PC-3 (cell line): Measurements from ENCODE around the gene CLIC1.

Source experiments
- CTCF ChIP-seq: fragments of 300-600 bp; sonication (generic); conservative IDR thresholded peaks from 2 replicates; pipeline ENCODE4 v1.5.1; 2017; ENCODE audit warnings: antibody characterized with exemption, low read depth, mild to moderate bottlenecking, low read length
- EZH2 ChIP-seq: fragments of 300-600 bp; sonication (generic); IDR thresholded peaks from one replicate; pipeline ENCODE4 v1.6.1; 2017; ENCODE audit warnings: antibody characterized with exemption, mild to moderate bottlenecking, low read length; ENCODE audit not compliant: unreplicated experiment
- EZH2phosphoT487 ChIP-seq: fragments of 300-600 bp; sonication (generic); IDR thresholded peaks from 2 replicates; pipeline ENCODE4 v1.6.1; 2018; ENCODE audit warnings: mild to moderate bottlenecking, antibody characterized with exemption, low read length, borderline replicate concordance

- TF ChIP-seq EZH2 (no peak), CTCF (no peak), EZH2phosphoT487 (no peak)
These were observed 34.5 kb upstream of the CLIC1 start for GRCh38 chr6:31770860-31771259.
